ENCODE data around the gene RYR1. TPM values are rescaled to one million over a fixed set of nuclear protein-coding genes. Genes with fewer than 3 reads are reported as not detected.
"Not testable (repeated sequence)": the region's sequence is repeated elsewhere in the genome, so short reads cannot be mapped to it uniquely, and the experiment has no call there.

Gene RYR1
- total and polyA plus RNA-seq, 11 donors, result 0.44 to 2.1 (median 0.86) TPM

DNA sequence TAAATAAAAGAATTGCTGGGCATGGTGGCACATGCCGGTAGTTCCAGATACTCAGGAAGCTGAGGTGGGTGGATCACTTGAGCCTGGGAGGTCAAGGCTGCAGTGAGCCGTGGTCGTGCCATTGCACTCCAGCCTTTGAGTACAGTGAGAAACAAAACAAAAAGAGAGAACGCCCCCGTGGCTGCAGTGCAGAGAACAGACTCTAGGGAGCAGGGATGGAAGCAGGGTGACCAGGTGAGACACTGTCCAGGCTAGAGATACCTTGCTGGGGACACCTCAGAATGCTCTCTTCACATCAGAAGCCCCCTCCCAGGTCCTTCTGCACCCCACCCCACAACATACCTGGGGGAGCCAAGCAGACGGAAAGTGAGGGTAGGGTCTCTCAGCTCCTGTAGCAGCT is 159.4 kb downstream of the RYR1 start:
- no peaks in the 10 kb centered on the region for H3K9me3 ChIP-seq
- no peaks in the 10 kb centered on the region for H3K36me3 ChIP-seq
- 76 to 82% (median 79%) methylated on average over 6 of the region's 6 CpGs for WGBS, 4 donors
- no peak for TF ChIP-seq POLR2A (IDR thresholded peaks at IDR 0.05)
- TF ChIP-seq, protein P1, sequence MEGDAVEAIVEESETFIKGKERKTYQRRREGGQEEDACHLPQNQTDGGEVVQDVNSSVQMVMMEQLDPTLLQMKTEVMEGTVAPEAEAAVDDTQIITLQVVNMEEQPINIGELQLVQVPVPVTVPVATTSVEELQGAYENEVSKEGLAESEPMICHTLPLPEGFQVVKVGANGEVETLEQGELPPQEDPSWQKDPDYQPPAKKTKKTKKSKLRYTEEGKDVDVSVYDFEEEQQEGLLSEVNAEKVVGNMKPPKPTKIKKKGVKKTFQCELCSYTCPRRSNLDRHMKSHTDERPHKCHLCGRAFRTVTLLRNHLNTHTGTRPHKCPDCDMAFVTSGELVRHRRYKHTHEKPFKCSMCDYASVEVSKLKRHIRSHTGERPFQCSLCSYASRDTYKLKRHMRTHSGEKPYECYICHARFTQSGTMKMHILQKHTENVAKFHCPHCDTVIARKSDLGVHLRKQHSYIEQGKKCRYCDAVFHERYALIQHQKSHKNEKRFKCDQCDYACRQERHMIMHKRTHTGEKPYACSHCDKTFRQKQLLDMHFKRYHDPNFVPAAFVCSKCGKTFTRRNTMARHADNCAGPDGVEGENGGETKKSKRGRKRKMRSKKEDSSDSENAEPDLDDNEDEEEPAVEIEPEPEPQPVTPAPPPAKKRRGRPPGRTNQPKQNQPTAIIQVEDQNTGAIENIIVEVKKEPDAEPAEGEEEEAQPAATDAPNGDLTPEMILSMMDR (IDR thresholded peaks at IDR 0.05), result no peak
- H3K27ac ChIP-seq, result no peak overlapping the region
- peaks cover 0 to 21% (median 0%) of the 10 kb centered on the region in 9 donors for H3K27me3 ChIP-seq
- no peak for DNase-seq
- intact Hi-C loops (cut with DNase I), result no loop called here
- no peak for ATAC-seq
- no peak overlapping the region for H3K4me3 ChIP-seq
- H3K4me1 ChIP-seq, result peaks cover 0 to 7% (median 0%) of the 10 kb centered on the region in 12 donors

- intact Hi-C loops (cut with DNase I), result no loop called here
- DNase-seq (peak in 1 of 5 donors; percentile 33), ATAC-seq (peak in 2 of 4 donors; percentile 36 to 56)
- H3K27me3 ChIP-seq, result peaks cover 0 to 21% (median 0%) of the 10 kb centered on the region in 9 donors
- no peak overlapping the region for H3K27ac ChIP-seq
- H3K4me3 ChIP-seq, result peak overlapping the region in 1 of 12 donors; percentile 29
- 17 to 23% (median 22%) methylated on average over 37 to 55 of the region's 55 CpGs for WGBS, 4 donors
- H3K36me3 ChIP-seq, result no peaks in the 10 kb centered on the region
- TF ChIP-seq, protein P1 (IDR thresholded peaks at IDR 0.05), result no peak
- TF ChIP-seq POLR2A (IDR thresholded peaks at IDR 0.05), result no peak
- H3K4me1 ChIP-seq, result peaks cover 0 to 7% (median 0%) of the 10 kb centered on the region in 12 donors
- no peaks in the 10 kb centered on the region for H3K9me3 ChIP-seq
Measured at GRCh38 chr19:38596057-38596981, 162.8 kb downstream of the RYR1 start.

DNA sequence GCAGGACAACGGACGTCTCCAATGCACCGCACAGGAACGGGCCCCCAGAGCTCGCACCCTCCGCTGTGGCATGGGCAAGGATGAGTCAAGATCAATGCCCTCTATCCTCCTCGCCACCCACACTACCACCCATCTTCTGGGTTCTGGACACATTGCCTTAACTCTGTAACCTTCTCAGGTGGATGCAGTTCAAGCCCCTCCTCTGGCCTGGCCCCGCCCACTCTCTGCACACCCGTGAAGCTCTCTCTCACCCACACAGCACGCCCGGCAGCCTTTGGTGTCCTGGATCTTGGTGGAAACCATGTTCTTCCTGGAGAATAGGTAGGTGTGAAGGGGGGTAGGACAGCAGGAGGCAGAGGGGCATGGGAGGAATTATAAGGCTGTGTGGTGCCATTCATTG is 163.6 kb downstream of the RYR1 start:
- intact Hi-C loops (cut with DNase I), result no loop called here
- no peaks in the 10 kb centered on the region for H3K36me3 ChIP-seq
- H3K27ac ChIP-seq, result no peak overlapping the region
- DNase-seq (no peak), ATAC-seq (no peak)
- TF ChIP-seq POLR2A (IDR thresholded peaks at IDR 0.05), result no peak
- TF ChIP-seq, protein P1 (IDR thresholded peaks at IDR 0.05), result no peak
- peaks cover 0 to 21% (median 0%) of the 10 kb centered on the region in 9 donors for H3K27me3 ChIP-seq
- no peak overlapping the region for H3K4me3 ChIP-seq
- WGBS, 4 donors, result 83 to 86% (median 85%) methylated on average over 11 of the region's 11 CpGs
- H3K9me3 ChIP-seq, result no peaks in the 10 kb centered on the region
- H3K4me1 ChIP-seq, result peaks cover 0 to 7% (median 0%) of the 10 kb centered on the region in 12 donors

DNA sequence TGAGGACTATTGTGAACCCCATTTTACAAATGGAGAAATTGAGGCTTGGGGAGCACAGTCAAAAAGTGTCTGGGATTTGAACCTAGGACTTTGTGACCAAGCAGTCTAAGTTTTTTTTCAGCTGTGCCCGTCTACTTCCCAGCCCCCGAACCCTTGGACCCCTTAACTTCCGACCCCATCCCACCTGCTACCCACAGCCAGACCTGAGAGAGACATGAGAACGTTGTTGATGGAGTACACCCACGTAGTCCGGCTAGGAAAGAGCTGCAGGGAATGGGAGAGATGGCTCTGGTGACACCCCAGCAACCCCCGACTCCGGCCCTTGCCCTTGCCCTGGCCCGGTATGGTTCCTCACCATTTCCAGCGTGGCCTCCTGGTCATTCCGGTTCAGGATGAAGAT is 166.2 kb downstream of the RYR1 start:
- Histone ChIP-seq H3K27ac (no peak overlapping the region), H3K9me3 (no peaks in the 10 kb centered on the region), H3K4me1 (peaks cover 0 to 7% (median 0%) of the 10 kb centered on the region in 12 donors), H3K36me3 (no peaks in the 10 kb centered on the region), H3K4me3 (no peak overlapping the region), H3K27me3 (peaks cover 0 to 8% (median 0%) of the 10 kb centered on the region in 9 donors)
- ATAC-seq, result no peak
- 88 to 92% (median 89%) methylated on average over 11 of the region's 11 CpGs for WGBS, 4 donors
- TF ChIP-seq, protein P1 (IDR thresholded peaks at IDR 0.05), result no peak
- TF ChIP-seq POLR2A (IDR thresholded peaks at IDR 0.05), result no peak
- no peak for DNase-seq
- intact Hi-C loops (cut with DNase I), result loop anchor here in 1 of 10 donors (10.0 kb wide), 1 partner anchor 345 kb away; no protein-coding TSS in a partner anchor

DNA sequence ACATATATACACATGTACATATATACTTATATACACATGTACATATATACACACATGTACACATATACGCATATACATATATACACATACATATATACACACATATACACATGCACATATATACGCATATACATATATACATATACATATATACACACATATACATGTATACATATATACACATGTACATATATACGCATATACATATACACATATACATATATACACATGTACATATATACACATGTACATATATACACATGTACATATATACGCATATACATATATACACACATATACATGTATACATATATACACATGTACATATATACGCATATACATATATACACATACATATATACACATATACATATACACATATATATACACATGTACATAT is 169.4 kb downstream of the RYR1 start:
- H3K9me3 ChIP-seq, H3K27me3 ChIP-seq, ATAC-seq, H3K4me1 ChIP-seq, H3K27ac ChIP-seq, H3K4me3 ChIP-seq, DNase-seq, H3K36me3 ChIP-seq: not testable (repeated sequence)
- intact Hi-C loops (cut with DNase I), result loop anchor here in 1 of 10 donors (10.0 kb wide), 1 partner anchor 342 kb away; no protein-coding TSS in a partner anchor
- WGBS, 4 donors, result 90 to 95% (median 94%) methylated on average over 5 of the region's 5 CpGs
